Transverse colon (tissue), 4 donors: ENCODE results near the gene RBFOX1. TPM values are rescaled to one million over a fixed set of nuclear protein-coding genes. Genes with fewer than 3 reads are reported as not detected.
A peak's percentile ranks its signal among the peaks of the same experiment; 100 is the strongest.

ENCODE experiments used
- DNase-seq: peaks from one replicate; pipeline ENCODE4 v3.0.0-alpha.2; 2019
- H3K27ac ChIP-seq, 4 donors: fragments of 200-600 bp; sonication (generic); 2 replicates each; pipeline ENCODE4 v1.5.1; 2016 to 2018; ENCODE audit warnings: inconsistent platforms in 4 of 4
- H3K27me3 ChIP-seq: fragments of 200-600 bp; sonication (generic); 2 replicates; pipeline ENCODE4 v1.5.1; 2017; ENCODE audit warnings: inconsistent platforms
- H3K36me3 ChIP-seq, 4 donors: fragments of 200-600 bp; sonication (generic); 2 replicates each; pipeline ENCODE4 v1.5.1; 2017 to 2019; ENCODE audit warnings: inconsistent platforms in 4 of 4
- H3K4me1 ChIP-seq, 4 donors: fragments of 200-600 bp; sonication (generic); 2 replicates each; pipeline ENCODE4 v1.5.1; 2017 to 2020; ENCODE audit warnings: inconsistent platforms in 4 of 4
- H3K4me3 ChIP-seq, 4 donors: fragments of 200-600 bp; sonication (generic); 1 replicate in 1 of 4; 2 replicates in 3 of 4; pipeline versions ENCODE4 v1.5.1 to v1.6.1; 2017 to 2019; ENCODE audit warnings: inconsistent platforms in 4 of 4
- H3K9me3 ChIP-seq, 2 donors: fragments of 200-600 bp; sonication (generic); 2 replicates each; pipeline ENCODE4 v1.5.1; 2017 to 2019; ENCODE audit warnings: inconsistent platforms in 2 of 2
- EP300 ChIP-seq: sonication (generic); formaldehyde crosslinking; IDR thresholded peaks from one replicate; pipeline ENCODE4 v1.6.1; 2017; ENCODE audit warnings: antibody characterized with exemption, low read depth
- POLR2A ChIP-seq: fragments of 450-650 bp; IDR thresholded peaks from one replicate; pipeline ENCODE4 v1.6.1; 2016; ENCODE audit warnings: antibody characterized with exemption, mild to moderate bottlenecking, moderate library complexity
- POLR2AphosphoS5 ChIP-seq, 3 donors: sonication (generic); formaldehyde crosslinking; IDR thresholded peaks; one replicate each; pipeline ENCODE4 v1.6.1; 2016; ENCODE audit warnings: antibody characterized with exemption in 3 of 3
- WGBS, 2 donors: methylation state at CpG; one replicate each; pipeline ENCODE4 v1.1.5; 2018; ENCODE audit warnings: low coverage in 1 of 2; 5-methylcytosine and 5-hydroxymethylcytosine counted together
- in situ Hi-C, 4 donors: fragments of 200-750 bp; cut with MboI; loops; one replicate each; pipeline versions ENCODE4 v1.15.0 to v1.15.1; 2017; ENCODE audit warnings: low sequenced_read_pairs in 3 of 4, low pct_ligation_motif_present in 1 of 4, low pct_unique_long_range_greater_than_20kb in 1 of 4
- intact Hi-C: fragments of 100-400 bp; cut with DNase I; formaldehyde crosslinking; loops from one replicate; pipeline ENCODE4 v1.15.1; 2023; ENCODE audit warnings: low total_unique reads
- total RNA-seq, 4 donors: library from RNA; depleted of rRNA; stranded (reverse); fragments of >200 nt; gene quantifications; one replicate each; pipeline ENCODE4 v1.1.0, GENCODE V29; 2016
- TF ChIP-seq, protein P1 (sequence below), 5 experiments: fragments of 200-600 bp in 3 of 5; fragments of 450-650 bp in 2 of 5; sonication (generic) in 3 of 5; IDR thresholded peaks; 1 replicate in 2 of 5; 2 replicates in 3 of 5; pipeline ENCODE4 v1.5.1; 2016 to 2017; ENCODE audit warnings: antibody characterized with exemption in 5 of 5, inconsistent platforms in 3 of 5, mild to moderate bottlenecking in 2 of 5, moderate library complexity in 1 of 5

Gene RBFOX1
- total RNA-seq, 4 donors from 2014 or later = 2.3 to 8.2 (median 3.2) TPM

DNA sequence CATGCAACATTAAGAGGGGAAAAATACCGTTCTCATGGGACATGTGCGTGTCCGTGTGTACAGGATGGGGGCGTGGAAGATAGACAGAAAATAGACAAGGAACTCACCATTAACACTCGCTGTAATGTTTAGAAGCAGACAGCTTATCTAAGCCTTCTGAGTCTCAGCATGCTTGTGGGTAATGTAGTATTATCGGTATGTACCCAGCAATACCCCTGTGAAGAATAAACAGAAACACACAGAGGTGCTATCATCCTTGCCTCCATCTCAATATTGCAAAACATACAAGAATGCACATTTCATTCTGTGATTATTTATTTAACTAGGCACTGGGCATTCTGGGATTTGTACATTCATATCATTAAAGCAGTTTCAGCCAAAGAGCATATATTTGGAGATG lies 42.0 kb upstream of the RBFOX1 start:
- WGBS, 2 donors = 80 to 85% methylated on average over 2 to 6 of the region's 6 CpGs
- no peaks in the 10 kb centered on the region for H3K9me3 ChIP-seq
- no peak overlapping the region for H3K27ac ChIP-seq
- in situ Hi-C loops (no loop called here), intact Hi-C loops (no loop called here)
- H3K27me3 ChIP-seq = no peaks in the 10 kb centered on the region
- no peak for TF ChIP-seq EP300
- TF ChIP-seq, protein P1, sequence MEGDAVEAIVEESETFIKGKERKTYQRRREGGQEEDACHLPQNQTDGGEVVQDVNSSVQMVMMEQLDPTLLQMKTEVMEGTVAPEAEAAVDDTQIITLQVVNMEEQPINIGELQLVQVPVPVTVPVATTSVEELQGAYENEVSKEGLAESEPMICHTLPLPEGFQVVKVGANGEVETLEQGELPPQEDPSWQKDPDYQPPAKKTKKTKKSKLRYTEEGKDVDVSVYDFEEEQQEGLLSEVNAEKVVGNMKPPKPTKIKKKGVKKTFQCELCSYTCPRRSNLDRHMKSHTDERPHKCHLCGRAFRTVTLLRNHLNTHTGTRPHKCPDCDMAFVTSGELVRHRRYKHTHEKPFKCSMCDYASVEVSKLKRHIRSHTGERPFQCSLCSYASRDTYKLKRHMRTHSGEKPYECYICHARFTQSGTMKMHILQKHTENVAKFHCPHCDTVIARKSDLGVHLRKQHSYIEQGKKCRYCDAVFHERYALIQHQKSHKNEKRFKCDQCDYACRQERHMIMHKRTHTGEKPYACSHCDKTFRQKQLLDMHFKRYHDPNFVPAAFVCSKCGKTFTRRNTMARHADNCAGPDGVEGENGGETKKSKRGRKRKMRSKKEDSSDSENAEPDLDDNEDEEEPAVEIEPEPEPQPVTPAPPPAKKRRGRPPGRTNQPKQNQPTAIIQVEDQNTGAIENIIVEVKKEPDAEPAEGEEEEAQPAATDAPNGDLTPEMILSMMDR (IDR thresholded peaks at IDR 0.05) = no peak
- no peak for TF ChIP-seq POLR2A
- TF ChIP-seq POLR2AphosphoS5 (IDR thresholded peaks at IDR 0.05) = no peak
- no peak overlapping the region for H3K4me3 ChIP-seq
- H3K36me3 ChIP-seq = no peaks in the 10 kb centered on the region
- DNase-seq = no peak
- H3K4me1 ChIP-seq = no peaks in the 10 kb centered on the region

DNA sequence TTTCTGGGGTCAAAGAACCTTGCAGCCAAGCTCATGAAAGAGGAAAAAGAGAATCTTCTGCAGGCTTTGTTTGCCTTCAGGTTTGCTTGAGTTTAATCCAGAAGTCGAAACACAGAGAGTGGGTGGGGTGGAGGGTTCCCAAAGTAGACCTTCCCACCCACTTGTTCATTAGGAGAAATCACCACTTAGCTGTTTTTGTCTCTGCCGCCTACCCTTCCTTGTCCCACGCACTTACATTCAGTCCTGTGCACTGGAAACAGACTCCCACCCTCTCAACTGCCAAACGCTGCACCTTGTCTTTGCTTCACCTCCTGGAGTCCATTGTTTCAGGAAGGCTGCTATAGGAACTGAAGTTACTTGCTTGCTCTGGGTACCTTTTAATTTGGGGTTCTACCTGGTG lies 38.6 kb upstream of the RBFOX1 start:
- intact Hi-C loops = no loop called here
- no peak for DNase-seq
- H3K4me1 ChIP-seq = no peaks in the 10 kb centered on the region
- in situ Hi-C loops = no loop called here
- H3K36me3 ChIP-seq = no peaks in the 10 kb centered on the region
- no peaks in the 10 kb centered on the region for H3K9me3 ChIP-seq
- no peak overlapping the region for H3K27ac ChIP-seq
- H3K4me3 ChIP-seq = no peak overlapping the region
- 78% methylated on average over 4 of the region's 4 CpGs; no CpG with 5 or more reads in 1 of the 2 donors for WGBS, 2 donors
- TF ChIP-seq POLR2AphosphoS5 (IDR thresholded peaks at IDR 0.05) (no peak), EP300 (no peak), POLR2A (no peak)
- TF ChIP-seq, protein P1 (IDR thresholded peaks at IDR 0.05) = no peak
- no peaks in the 10 kb centered on the region for H3K27me3 ChIP-seq

- no peak for DNase-seq
- Histone ChIP-seq H3K27me3 (peaks cover 26% of the 10 kb centered on the region), H3K4me1 (no peaks in the 10 kb centered on the region), H3K9me3 (no peaks in the 10 kb centered on the region), H3K36me3 (no peaks in the 10 kb centered on the region), H3K4me3 (peak overlapping the region in 1 of 4 donors; percentile 7), H3K27ac (no peak overlapping the region)
- intact Hi-C loops = no loop called here
- WGBS, 2 donors = 17 to 29% methylated on average over 1 to 30 of the region's 34 CpGs
- TF ChIP-seq POLR2A (no peak), POLR2AphosphoS5 (IDR thresholded peaks at IDR 0.05) (no peak), EP300 (no peak)
- TF ChIP-seq, protein P1 (IDR thresholded peaks at IDR 0.05) = no peak
- in situ Hi-C loops = no loop called here
These were observed 29.5 kb upstream of the RBFOX1 start for GRCh38 chr16:7303052-7303610.

GRCh38 chr16:7303660-7304200 lies 28.9 kb upstream of the RBFOX1 start:
- 10 to 22% methylated on average over 2 to 20 of the region's 20 CpGs for WGBS, 2 donors
- intact Hi-C loops (loop anchor here (2.0 kb wide), 1 partner anchor 55 kb away; no protein-coding TSS in a partner anchor), in situ Hi-C loops (no loop called here)
- H3K27me3 ChIP-seq = peaks cover 26% of the 10 kb centered on the region
- DNase-seq = no peak
- no peak overlapping the region for H3K27ac ChIP-seq
- TF ChIP-seq EP300 (no peak), POLR2A (no peak), POLR2AphosphoS5 (IDR thresholded peaks at IDR 0.05) (no peak)
- TF ChIP-seq, protein P1 (IDR thresholded peaks at IDR 0.05) = no peak
- no peaks in the 10 kb centered on the region for H3K36me3 ChIP-seq
- H3K4me1 ChIP-seq = no peaks in the 10 kb centered on the region
- H3K4me3 ChIP-seq = peak overlapping the region in 1 of 4 donors; percentile 7
- H3K9me3 ChIP-seq = no peaks in the 10 kb centered on the region
